Tibial nerve (tissue), 3 donors: ENCODE measurements around the gene TPT1.

Experiments
- POLR2A ChIP-seq, 2 donors: fragments of 450-650 bp; IDR thresholded peaks; one replicate each; pipeline ENCODE4 v1.6.1; 2017; ENCODE audit warnings: antibody characterized with exemption in 2 of 2, mild to moderate bottlenecking in 2 of 2, moderate library complexity in 2 of 2
- TF ChIP-seq, protein P1 (sequence below), 5 experiments: fragments of 200-600 bp in 3 of 5; fragments of 450-650 bp in 2 of 5; sonication (generic) in 3 of 5; IDR thresholded peaks; one replicate each; pipeline ENCODE4 v1.5.1; 2016 to 2019; ENCODE audit warnings: antibody characterized with exemption in 5 of 5, mild to moderate bottlenecking in 3 of 5, moderate library complexity in 2 of 5

DNA sequence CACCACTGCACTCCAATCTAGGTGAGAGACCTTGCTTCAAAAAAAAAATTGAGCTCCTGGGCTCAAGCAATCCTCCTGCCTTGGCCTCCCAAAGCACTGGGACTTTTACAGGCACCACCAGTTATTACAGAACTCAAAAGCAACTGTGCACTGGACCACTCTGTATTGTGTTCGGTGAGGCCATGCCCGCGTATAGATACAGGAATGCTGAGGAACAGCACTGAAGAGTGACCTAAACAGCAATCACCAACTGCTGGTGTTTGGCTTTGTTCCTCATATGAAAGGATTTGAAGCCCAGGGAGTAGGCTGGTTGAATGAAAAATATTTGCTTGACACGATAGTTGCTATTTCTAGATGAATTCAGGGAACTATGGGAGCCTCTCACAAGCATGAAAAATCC, 47.7 kb upstream of the TPT1 start:
- TF ChIP-seq, protein P1, sequence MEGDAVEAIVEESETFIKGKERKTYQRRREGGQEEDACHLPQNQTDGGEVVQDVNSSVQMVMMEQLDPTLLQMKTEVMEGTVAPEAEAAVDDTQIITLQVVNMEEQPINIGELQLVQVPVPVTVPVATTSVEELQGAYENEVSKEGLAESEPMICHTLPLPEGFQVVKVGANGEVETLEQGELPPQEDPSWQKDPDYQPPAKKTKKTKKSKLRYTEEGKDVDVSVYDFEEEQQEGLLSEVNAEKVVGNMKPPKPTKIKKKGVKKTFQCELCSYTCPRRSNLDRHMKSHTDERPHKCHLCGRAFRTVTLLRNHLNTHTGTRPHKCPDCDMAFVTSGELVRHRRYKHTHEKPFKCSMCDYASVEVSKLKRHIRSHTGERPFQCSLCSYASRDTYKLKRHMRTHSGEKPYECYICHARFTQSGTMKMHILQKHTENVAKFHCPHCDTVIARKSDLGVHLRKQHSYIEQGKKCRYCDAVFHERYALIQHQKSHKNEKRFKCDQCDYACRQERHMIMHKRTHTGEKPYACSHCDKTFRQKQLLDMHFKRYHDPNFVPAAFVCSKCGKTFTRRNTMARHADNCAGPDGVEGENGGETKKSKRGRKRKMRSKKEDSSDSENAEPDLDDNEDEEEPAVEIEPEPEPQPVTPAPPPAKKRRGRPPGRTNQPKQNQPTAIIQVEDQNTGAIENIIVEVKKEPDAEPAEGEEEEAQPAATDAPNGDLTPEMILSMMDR (IDR thresholded peaks at IDR 0.05), result no peak
- no peak for TF ChIP-seq POLR2A (IDR thresholded peaks at IDR 0.05)
